GM18502 (cell line): ENCODE measurements around the gene VPS26A.

Experiments used
- ATAC-seq: cut with Tn5 transposase; IDR thresholded peaks from one replicate; pipeline ENCODE4 v1.9.1; 2021; ENCODE audit warnings: mild to moderate bottlenecking; ENCODE audit not compliant: unreplicated experiment, poor library complexity

VPS26A gene

DNA sequence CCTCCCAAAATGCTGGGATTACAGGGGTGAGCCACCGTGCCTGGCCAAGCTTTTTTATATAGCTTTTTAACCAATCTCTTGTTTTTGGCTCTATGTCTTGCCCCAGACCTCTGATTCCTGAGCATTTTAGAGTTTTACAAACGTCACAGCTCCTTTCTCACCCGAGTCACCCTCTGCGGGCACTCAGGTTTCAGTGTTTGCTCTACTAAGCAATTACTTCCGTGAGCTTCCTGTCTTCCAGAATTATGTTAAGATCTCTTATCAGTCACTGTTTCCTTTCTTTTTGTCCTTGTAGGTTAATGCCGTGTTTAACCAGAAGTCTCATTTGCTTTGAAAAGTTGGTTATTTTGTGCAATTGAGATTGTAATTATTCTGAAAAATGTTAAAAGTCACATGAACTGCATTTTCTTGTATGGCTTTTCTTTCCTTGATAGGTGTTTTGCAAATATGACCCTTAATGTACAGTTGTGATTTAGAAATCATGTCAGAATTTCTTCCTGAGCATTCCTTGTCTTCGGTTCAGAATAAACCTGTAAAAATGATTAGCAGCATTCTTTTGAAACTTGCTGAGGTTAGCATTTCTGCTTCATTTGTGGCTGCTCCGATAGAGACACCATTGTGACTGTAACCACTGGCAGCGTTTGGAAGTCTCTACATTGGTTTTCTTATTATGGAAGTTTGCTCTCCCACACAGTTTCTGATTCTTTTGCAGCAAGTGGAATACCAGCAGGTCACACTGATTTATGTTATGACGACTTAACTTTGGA lies 91.6 kb downstream of the VPS26A start:
- no peak for ATAC-seq

DNA sequence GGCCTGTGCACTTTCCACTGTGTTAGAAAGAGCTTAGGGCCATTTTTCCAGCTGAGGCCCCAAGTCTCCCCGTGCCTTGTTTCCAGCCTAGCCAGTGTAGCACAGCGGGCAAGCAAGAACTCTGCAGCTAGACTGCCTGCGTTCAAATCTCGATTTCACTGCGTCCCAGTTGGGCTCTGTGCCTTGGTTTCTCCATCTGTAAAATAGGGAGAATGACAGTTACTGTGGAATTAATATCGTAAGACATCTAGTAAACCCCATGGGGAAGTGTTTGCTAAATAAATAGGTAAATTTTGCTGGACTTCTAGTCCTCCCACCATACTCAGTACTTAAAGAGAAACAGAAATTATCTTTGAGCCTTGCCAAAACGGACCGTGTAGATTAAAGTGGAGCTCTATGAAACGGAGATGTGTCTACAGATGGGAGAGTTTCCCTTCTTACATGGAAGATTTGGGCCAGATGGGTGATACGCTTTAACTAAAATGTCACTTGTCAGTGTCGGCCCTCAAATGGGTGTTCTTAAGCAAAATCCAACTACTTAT lies 92.7 kb downstream of the VPS26A start:
- no peak for ATAC-seq

DNA sequence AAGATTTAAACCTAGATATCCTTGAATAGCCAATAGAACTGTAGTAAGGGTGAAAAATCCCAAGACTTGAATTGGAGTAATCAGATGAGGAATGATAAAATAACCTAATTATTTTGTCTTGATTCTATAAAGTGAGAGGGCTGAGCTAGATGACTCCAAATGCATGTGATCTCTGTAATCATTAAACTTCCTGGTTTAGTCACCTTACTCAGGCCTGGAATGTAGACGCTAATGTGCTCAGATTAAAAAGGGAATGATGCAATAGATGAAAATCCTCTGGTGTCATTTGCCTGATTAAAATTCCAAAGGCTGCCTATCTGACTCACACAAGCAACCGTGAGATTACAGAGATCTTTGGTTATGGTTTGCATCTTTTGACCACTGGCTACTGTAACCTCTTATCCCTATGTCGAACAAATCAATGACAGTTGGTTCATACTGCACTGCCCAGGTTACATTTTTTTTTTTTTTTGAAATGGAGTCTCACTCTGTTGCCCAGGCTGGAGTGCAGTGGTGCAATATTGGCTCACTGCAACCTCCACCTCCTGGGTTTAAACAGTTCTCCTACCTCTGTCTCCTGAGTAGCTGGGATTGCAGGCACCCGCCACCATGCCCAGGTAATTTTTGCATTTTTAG lies 93.3 kb downstream of the VPS26A start:
- no peak for ATAC-seq

DNA sequence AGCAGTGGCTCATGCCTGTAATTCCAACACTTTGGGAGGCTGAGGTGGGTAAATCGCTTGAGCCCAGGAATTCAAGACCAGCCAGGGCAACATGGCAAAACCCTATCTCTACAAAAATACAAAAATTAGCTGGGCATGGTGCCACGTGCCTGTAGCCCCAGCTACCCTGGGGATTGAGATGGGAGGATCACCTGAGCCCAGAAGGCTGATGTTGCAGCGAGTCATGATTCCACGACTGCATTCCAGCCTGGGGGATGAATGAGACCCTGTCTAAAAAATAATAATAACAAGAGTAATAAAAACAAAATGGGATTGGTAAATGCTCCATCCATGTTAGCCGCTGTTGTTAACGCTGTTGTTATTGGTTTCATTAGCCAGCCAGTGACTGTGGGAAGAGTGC lies 94.9 kb downstream of the VPS26A start:
- ATAC-seq: no peak

DNA sequence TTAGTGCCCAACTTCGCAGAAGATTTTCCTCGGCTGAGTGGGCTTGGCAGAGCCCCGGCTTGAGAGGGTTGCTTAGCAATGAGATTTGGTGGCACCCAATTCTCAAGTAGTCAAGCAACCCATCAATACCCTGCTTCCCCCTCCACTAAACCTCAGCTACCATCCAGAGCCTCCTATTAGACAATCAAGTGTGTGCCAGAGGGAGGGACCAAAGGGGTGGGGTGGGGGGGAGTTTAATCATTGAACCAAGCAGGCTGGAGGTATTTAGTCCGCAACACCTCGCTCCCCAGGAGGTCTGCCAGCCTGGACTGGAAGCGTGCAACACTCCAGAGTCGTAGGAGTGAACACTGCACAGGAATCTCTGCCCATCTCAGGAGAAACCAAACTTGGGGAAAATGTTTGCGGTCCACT lies 96.1 kb downstream of the VPS26A start, which contains the start of gene HKDC1:
HKDC1 (plus strand) TSS at position 292 of the 411 bp plus-strand sequence; CDS start at position 396, 104 bp downstream.
- ATAC-seq: no peak

DNA sequence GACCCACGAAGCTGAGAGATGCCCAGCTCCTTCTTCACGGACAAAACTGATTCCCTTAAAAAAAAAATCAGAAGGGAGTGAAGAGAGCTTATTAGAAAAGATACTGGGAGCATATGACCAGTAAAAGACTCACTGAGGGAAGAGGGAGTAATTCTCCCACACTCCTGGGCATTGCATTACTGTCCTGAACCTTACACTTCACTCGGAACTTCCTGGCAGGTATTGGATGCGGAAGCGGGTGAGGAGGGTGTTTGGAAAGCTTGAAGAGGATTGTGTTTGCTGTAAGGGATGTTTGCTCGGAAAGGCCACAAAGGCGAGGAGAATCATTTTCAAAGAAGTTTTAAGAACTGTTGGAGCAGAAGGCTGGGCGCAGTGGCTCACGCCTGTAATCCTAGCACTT lies 96.5 kb downstream of the VPS26A start:
- no peak for ATAC-seq
